Spleen (tissue), 11 donors: ENCODE data around the gene DCST2. TPM values are rescaled to one million over a fixed set of nuclear protein-coding genes. Genes with fewer than 3 reads are reported as not detected.

Experiments used
- DNase-seq: peaks from one replicate; pipeline ENCODE4 v3.0.0-alpha.2; 2020
- H3K27ac ChIP-seq, 8 donors: fragments of 200-600 bp; sonication (generic) in 7 of 8; 1 replicate in 4 of 8; 2 replicates in 4 of 8; pipeline versions ENCODE4 v1.5.0 to v1.8.0; 2016 to 2021; ENCODE audit warnings: inconsistent platforms in 4 of 8, mild to moderate bottlenecking in 4 of 8, moderate library complexity in 1 of 8
- H3K27me3 ChIP-seq, 7 donors: fragments of 200-600 bp; sonication (generic) in 6 of 7; replicated peaks in 1 of 7; 1 replicate in 4 of 7; 2 replicates in 3 of 7; pipeline versions ENCODE4 v1.5.0 to v1.8.0; 2016 to 2021; ENCODE audit warnings: inconsistent platforms in 3 of 7, mild to moderate bottlenecking in 1 of 7
- H3K36me3 ChIP-seq, 6 donors: fragments of 200-600 bp; sonication (generic) in 5 of 6; 1 replicate in 4 of 6; 2 replicates in 2 of 6; pipeline versions ENCODE4 v1.5.0 to v1.8.0; 2016 to 2021; ENCODE audit warnings: inconsistent platforms in 2 of 6
- H3K4me1 ChIP-seq, 6 donors: fragments of 200-600 bp; sonication (generic) in 5 of 6; 1 replicate in 3 of 6; 2 replicates in 3 of 6; pipeline versions ENCODE4 v1.5.0 to v1.8.0; 2016 to 2021; ENCODE audit warnings: inconsistent platforms in 3 of 6
- H3K4me3 ChIP-seq, 8 donors: fragments of 200-600 bp; sonication (generic) in 7 of 8; 1 replicate in 4 of 8; 2 replicates in 4 of 8; pipeline versions ENCODE4 v1.5.0 to v1.8.0; 2016 to 2021; ENCODE audit warnings: inconsistent platforms in 4 of 8, mild to moderate bottlenecking in 4 of 8, moderate library complexity in 2 of 8
- H3K9me3 ChIP-seq, 8 donors: fragments of 200-600 bp; sonication (generic) in 7 of 8; 1 replicate in 4 of 8; 2 replicates in 4 of 8; pipeline versions ENCODE4 v1.5.0 to v1.8.0; 2016 to 2021; ENCODE audit warnings: inconsistent platforms in 4 of 8
- CTCF ChIP-seq, 11 experiments: fragments of 200-600 bp in 7 of 11; fragments of 450-650 bp in 4 of 11; sonication (generic) in 4 of 11; IDR thresholded peaks in 8 of 11; conservative IDR thresholded peaks in 3 of 11; 1 replicate in 7 of 11; 2 replicates in 4 of 11; pipeline versions ENCODE4 v1.4.0 to v1.8.0; 2016 to 2021; ENCODE audit warnings: antibody characterized with exemption in 11 of 11, inconsistent platforms in 4 of 11, mild to moderate bottlenecking in 1 of 11
- POLR2A ChIP-seq, 3 donors: fragments of 450-650 bp; IDR thresholded peaks; one replicate each; pipeline ENCODE4 v1.5.1; 2017; ENCODE audit warnings: antibody characterized with exemption in 3 of 3, mild to moderate bottlenecking in 1 of 3
- POLR2AphosphoS5 ChIP-seq, 3 donors: sonication (generic); formaldehyde crosslinking; IDR thresholded peaks; one replicate each; pipeline ENCODE4 v1.5.1; 2017; ENCODE audit warnings: antibody characterized with exemption in 3 of 3
- WGBS, 5 donors: extraction: QIAGEN DNeasy Blood & Tissue Kit in 3 of 5; methylation state at CpG; one replicate each; pipeline versions ENCODE4 v1.1.5 to v1.1.7; 2013 to 2018; 5-methylcytosine and 5-hydroxymethylcytosine counted together
- intact Hi-C: fragments of 100-400 bp; cut with DNase I; formaldehyde crosslinking; loops from one replicate; pipeline ENCODE4 v1.15.0; 2023; ENCODE audit warnings: low total_unique reads
- polyA plus RNA-seq, 3 donors: library from polyadenylated mRNA; stranded (reverse); fragments of 200-250 nt; gene quantifications; one replicate each; pipeline ENCODE4 v1.2.1, GENCODE V29; 2013
- total RNA-seq, 7 donors: library from RNA; depleted of rRNA in 3 of 7; stranded (reverse); fragments of >200 nt in 3 of 7; fragmentation: NEBNext Ultra II Directional in 4 of 7; extraction: Animal tissue kit (Norgen Biotek cat#: 25700) in 4 of 7; gene quantifications; one replicate each; pipeline versions ENCODE4 v1.1.0 to v1.2.1, GENCODE V29; 2016 to 2021
- donor health status: healthy with polysubstance abuse.
- donor health status: DM: no; HTN: no; CAD: no; lungs with moderate emphysema.
- donor health status: DM: no; HTN: no; CAD: no.
- donor health status: Bipolar disorder and iron deficiency.
- donor health status: healthy.
- donor health status: DM: no; HTN: no; CAD: no.
- donor health status: DM: yes; HTN: yes; CAD: no.

The DCST2 gene
- total and polyA plus RNA-seq, 10 donors = 0.54 to 4.1 (median 1.0) TPM; not detected in 1

- H3K4me3 ChIP-seq = peak overlapping the region; percentile 25 to 68 (median 36)
- H3K27ac ChIP-seq = peak overlapping the region in 7 of 8 donors; percentile 13 to 57 (median 44)
- peaks cover 0 to 32% (median 5%) of the 10 kb centered on the region in 6 donors for H3K36me3 ChIP-seq
- no peaks in the 10 kb centered on the region for H3K9me3 ChIP-seq
- peak; percentile 93 for DNase-seq
- intact Hi-C loops = no loop called here
- 5 to 10% (median 7%) methylated on average over 32 to 61 of the region's 61 CpGs for WGBS, 5 donors
- no peaks in the 10 kb centered on the region for H3K27me3 ChIP-seq
- TF ChIP-seq POLR2A (IDR thresholded peaks at IDR 0.05) (no peak), POLR2AphosphoS5 (IDR thresholded peaks at IDR 0.05) (peak; percentile 47 to 80 (median 68)), CTCF (IDR thresholded peaks at IDR 0.05 in 8 of 11, conservative IDR thresholded peaks at IDR 0.05 in 3 of 11) (peak in 10 of 11 experiments; percentile 32 to 82 (median 60))
- peaks cover 14 to 40% (median 23%) of the 10 kb centered on the region in 6 donors for H3K4me1 ChIP-seq
Measured at GRCh38 chr1:155070721-155071569, 37.4 kb upstream of the DCST2 start.

DNA sequence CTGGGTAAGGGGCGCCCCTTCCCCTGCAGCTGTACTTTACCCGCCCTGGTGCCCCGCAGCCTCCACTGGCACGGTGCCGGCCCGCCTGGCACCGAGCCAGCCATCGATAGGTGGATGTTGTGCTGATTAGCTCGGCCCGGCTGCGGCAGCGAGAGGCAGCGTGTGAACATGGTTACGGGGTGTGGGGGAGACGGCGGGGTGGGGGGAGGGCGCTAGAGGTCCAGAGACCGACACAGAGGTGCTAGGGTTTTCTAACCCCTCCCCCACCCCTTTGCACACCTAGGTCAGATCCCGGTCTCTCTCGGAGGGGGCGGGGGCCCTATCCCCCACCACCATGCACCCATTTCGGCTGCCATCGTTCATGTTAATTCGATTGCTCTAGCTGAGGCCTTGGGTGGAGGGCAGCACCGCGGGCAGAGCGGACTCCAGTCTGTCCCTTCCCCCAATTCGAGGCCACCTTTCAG, 36.6 kb upstream of the DCST2 start:
- peak overlapping the region in 1 of 8 donors; percentile 51 for H3K27ac ChIP-seq
- intact Hi-C loops = no loop called here

GRCh38 chr1:155069551-155070157, 36.1 kb upstream of the DCST2 start:
- Histone ChIP-seq H3K9me3 (no peaks in the 10 kb centered on the region), H3K36me3 (peaks cover 0 to 32% (median 5%) of the 10 kb centered on the region in 6 donors), H3K4me1 (peaks cover 14 to 48% (median 29%) of the 10 kb centered on the region in 6 donors), H3K27ac (no peak overlapping the region), H3K27me3 (no peaks in the 10 kb centered on the region), H3K4me3 (no peak overlapping the region)
- intact Hi-C loops = loop anchor here (10.0 kb wide), 1 partner anchor 65 kb away; the partner anchor contains the start of gene ZBTB7B
- no peak for TF ChIP-seq CTCF (IDR thresholded peaks at IDR 0.05 in 8 of 11, conservative IDR thresholded peaks at IDR 0.05 in 3 of 11)
- TF ChIP-seq POLR2A (IDR thresholded peaks at IDR 0.05) = no peak
- TF ChIP-seq POLR2AphosphoS5 (IDR thresholded peaks at IDR 0.05) = no peak
- 69 to 84% (median 80%) methylated on average over 7 of the region's 7 CpGs for WGBS, 5 donors
- DNase-seq = no peak

More for the DNA sequence above, 36.6 kb upstream of the DCST2 start:
- DNase-seq = no peak
- Histone ChIP-seq H3K27me3 (no peaks in the 10 kb centered on the region), H3K9me3 (no peaks in the 10 kb centered on the region), H3K4me3 (peak overlapping the region in 4 of 8 donors; percentile 29 to 68 (median 37)), H3K4me1 (peaks cover 14 to 42% (median 23%) of the 10 kb centered on the region in 6 donors), H3K36me3 (peaks cover 0 to 32% (median 5%) of the 10 kb centered on the region in 6 donors)
- 46 to 62% (median 60%) methylated on average over 18 to 28 of the region's 28 CpGs for WGBS, 5 donors
- no peak for TF ChIP-seq POLR2A (IDR thresholded peaks at IDR 0.05)
- TF ChIP-seq CTCF (IDR thresholded peaks at IDR 0.05 in 8 of 11, conservative IDR thresholded peaks at IDR 0.05 in 3 of 11) = no peak
